Panc1 (cell line): ENCODE results near the gene FGGY. TPM values are rescaled to one million over a fixed set of nuclear protein-coding genes. Genes with fewer than 3 reads are reported as not detected.

Experiments
- ATAC-seq: fragments of 200-7000 bp; cut with Tn5 transposase; 2 replicates; pipeline ENCODE4 v1.9.1; 2020; ENCODE audit warnings: mild to moderate bottlenecking, moderate library complexity
- BruUV-seq: library from RNA; stranded (reverse); fragments of 400-500 nt; replicated peaks from 2 replicates; lab custom pipeline; 2021; lab: Mats Ljungman, UMichigan
- CTCF ChIA-PET: fragments of 300-600 bp; sonication (Branson Sonifier 250); formaldehyde crosslinking; loops from one replicate; lab custom pipeline; 2022; ENCODE audit warnings: antibody characterized with exemption; lab: Charles Lee
- POLR2A ChIA-PET: fragments of 300-600 bp; sonication (Branson Sonifier 250); formaldehyde crosslinking; loops from one replicate; lab custom pipeline; 2022; ENCODE audit warnings: antibody characterized with exemption; lab: Charles Lee
- DNase-seq: peaks from one replicate; pipeline ENCODE4 v3.0.0-alpha.2; 2010; ENCODE audit warnings: low read depth, low spot score
- H3K27ac ChIP-seq: 2 replicates; pipeline ENCODE4 v1.5.1; 2011; ENCODE audit warnings: mild to moderate bottlenecking, low read length, inconsistent platforms
- H3K27me3 ChIP-seq: fragments of 200-500 bp; sonication (Bioruptor generic); 2 replicates; pipeline ENCODE4 v1.6.0; 2014; ENCODE audit warnings: low read length, inconsistent platforms; ENCODE audit not compliant: control insufficient read depth, insufficient read depth
- H3K36me3 ChIP-seq: fragments of 200-500 bp; sonication (Bioruptor generic); 2 replicates; pipeline ENCODE4 v1.5.1; 2014; ENCODE audit warnings: inconsistent platforms, mild to moderate bottlenecking, low read length, moderate library complexity; ENCODE audit not compliant: control insufficient read depth, insufficient read depth
- H3K4me1 ChIP-seq: 2 replicates; pipeline ENCODE4 v1.5.1; 2011; ENCODE audit warnings: inconsistent platforms, mild to moderate bottlenecking, low read length, moderate library complexity; ENCODE audit not compliant: control insufficient read depth, insufficient read depth
- H3K4me3 ChIP-seq, 2 experiments: 2 replicates each; pipeline ENCODE4 v1.5.1; 2011 to 2012; ENCODE audit warnings: low read depth in 2 of 2, low read length in 2 of 2, mild to moderate bottlenecking in 2 of 2, inconsistent platforms in 1 of 2, moderate library complexity in 1 of 2
- H3K9me3 ChIP-seq: fragments of 200-500 bp; sonication (Bioruptor generic); 2 replicates; pipeline ENCODE4 v1.5.1; 2014; ENCODE audit warnings: low read depth, mild to moderate bottlenecking, inconsistent platforms, low read length, moderate library complexity; ENCODE audit not compliant: control insufficient read depth, insufficient read depth
- CTCF ChIP-seq: fragments of 450-650 bp; IDR thresholded peaks from 2 replicates; pipeline ENCODE4 v1.5.1; 2017; ENCODE audit warnings: mild to moderate bottlenecking
- POLR2AphosphoS5 ChIP-seq: IDR thresholded peaks from 2 replicates; pipeline ENCODE4 v1.6.1; 2012; ENCODE audit warnings: mild to moderate bottlenecking, low read depth, low read length, moderate library complexity
- REST ChIP-seq, 2 experiments: IDR thresholded peaks; 2 replicates each; pipeline ENCODE4 v1.6.1; 2011 to 2012; ENCODE audit warnings: low read depth in 2 of 2, control low read depth in 1 of 2, low read length in 1 of 2, mild to moderate bottlenecking in 1 of 2, moderate library complexity in 1 of 2; ENCODE audit not compliant: insufficient read depth in 1 of 2
- SIN3A ChIP-seq: IDR thresholded peaks from 2 replicates; pipeline ENCODE4 v1.6.1; 2012; ENCODE audit warnings: low read depth, mild to moderate bottlenecking, low read length, moderate library complexity, borderline replicate concordance; ENCODE audit not compliant: insufficient read depth
- TCF7L2 ChIP-seq: IDR thresholded peaks from 2 replicates; pipeline ENCODE4 v1.6.1; 2011; ENCODE audit warnings: mild to moderate bottlenecking, low read depth, low read length, inconsistent platforms
- in situ Hi-C: cut with HindIII; loops from 2 replicates; pipeline ENCODE4 v1.10.0; 2016; ENCODE audit warnings: low sequenced_read_pairs, low pct_unique_long_range_greater_than_20kb
- intact Hi-C: fragments of 100-400 bp; cut with micrococcal nuclease; formaldehyde crosslinking; loops from one replicate; pipeline ENCODE4 v1.10.0; 2022; ENCODE audit not compliant: unreplicated experiment
- total RNA-seq: library from RNA; stranded (reverse); gene quantifications from one replicate; pipeline ENCODE4 v1.2.1, GENCODE V29; 2021; ENCODE audit not compliant: unreplicated experiment

Gene FGGY
- total RNA-seq, 1 experiment from 2014 or later: 15.5 TPM

- no TSS peak for BruUV-seq
- TF ChIP-seq CTCF: no peak
- no peak for TF ChIP-seq REST (IDR thresholded peaks at IDR 0.05; ENCODE audit: insufficient read depth in 1 of 2, low read depth in 2 of 2, low read length in 1 of 2)
- TF ChIP-seq POLR2AphosphoS5: no peak
- no peak for TF ChIP-seq SIN3A
- TF ChIP-seq TCF7L2: no peak
- no peak for DNase-seq
- Histone ChIP-seq H3K36me3 (no peaks in the 10 kb centered on the region), H3K27me3 (no peaks in the 10 kb centered on the region), H3K27ac (no peak overlapping the region), H3K9me3 (no peaks in the 10 kb centered on the region), H3K4me1 (no peaks in the 10 kb centered on the region), H3K4me3 (no peak overlapping the region)
- in situ Hi-C loops: no loop called here
- ChIA-PET CTCF (no interaction called here), POLR2A (no interaction called here)
- intact Hi-C loops: no loop called here
- ATAC-seq: no peak
Measured at GRCh38 chr1:59474496-59474895, 177.6 kb downstream of the FGGY start.

- H3K36me3 ChIP-seq: no peaks in the 10 kb centered on the region
- POLR2A ChIA-PET: no interaction called here
- H3K4me1 ChIP-seq: no peaks in the 10 kb centered on the region
- intact Hi-C loops (no loop called here), in situ Hi-C loops (no loop called here)
- ATAC-seq: no peak
- H3K27me3 ChIP-seq: no peaks in the 10 kb centered on the region
- no TSS peak for BruUV-seq
- H3K9me3 ChIP-seq: no peaks in the 10 kb centered on the region
- H3K27ac ChIP-seq: no peak overlapping the region
- no peak for TF ChIP-seq SIN3A
- TF ChIP-seq REST (IDR thresholded peaks at IDR 0.05; ENCODE audit: insufficient read depth in 1 of 2, low read depth in 2 of 2, low read length in 1 of 2): no peak
- no peak for TF ChIP-seq TCF7L2
- no peak for TF ChIP-seq POLR2AphosphoS5
- CTCF ChIA-PET: no interaction called here
- H3K4me3 ChIP-seq: no peak overlapping the region
- no peak for DNase-seq
Measured at GRCh38 chr1:59475737-59476136, 178.8 kb downstream of the FGGY start.
